Right atrium auricular region (tissue), 2 donors: ENCODE data around the gene SEMA4B. TPM values are rescaled to one million over a fixed set of nuclear protein-coding genes. Genes with fewer than 3 reads are reported as not detected.

Source experiments
- DNase-seq: peaks from one replicate; pipeline ENCODE4 v3.0.0-alpha.2; 2019; ENCODE audit warnings: low spot score
- H3K27ac ChIP-seq, 2 donors: fragments of 200-600 bp; sonication (generic); 1 replicate in 1 of 2; 2 replicates in 1 of 2; pipeline ENCODE4 v1.5.1; 2016 to 2019
- H3K27me3 ChIP-seq, 2 donors: fragments of 200-600 bp; sonication (generic); one replicate each; pipeline versions ENCODE4 v1.5.1 to v1.6.0; 2017 to 2019
- H3K36me3 ChIP-seq: fragments of 200-600 bp; sonication (generic); one replicate; pipeline ENCODE4 v1.5.1; 2016
- H3K4me1 ChIP-seq, 2 donors: fragments of 200-600 bp; sonication (generic); one replicate each; pipeline versions ENCODE4 v1.5.1 to v1.6.0; 2017 to 2019
- H3K4me3 ChIP-seq, 2 donors: fragments of 200-600 bp; sonication (generic); 1 replicate in 1 of 2; 2 replicates in 1 of 2; pipeline ENCODE4 v1.5.1; 2017 to 2019; ENCODE audit warnings: mild to moderate bottlenecking in 1 of 2, moderate library complexity in 1 of 2
- H3K9me3 ChIP-seq, 2 donors: fragments of 200-600 bp; sonication (generic); one replicate each; pipeline ENCODE4 v1.5.1; 2019
- total RNA-seq, 2 donors: library from RNA; depleted of rRNA; stranded (reverse); fragments of >200 nt; gene quantifications; one replicate each; pipeline ENCODE4 v1.1.0, GENCODE V29; 2016
- TF ChIP-seq, protein P1 (sequence below), 2 donors: fragments of 200-600 bp; sonication (generic); IDR thresholded peaks; one replicate each; pipeline ENCODE4 v1.5.1; 2019; ENCODE audit warnings: antibody characterized with exemption in 2 of 2

SEMA4B gene, protein sequence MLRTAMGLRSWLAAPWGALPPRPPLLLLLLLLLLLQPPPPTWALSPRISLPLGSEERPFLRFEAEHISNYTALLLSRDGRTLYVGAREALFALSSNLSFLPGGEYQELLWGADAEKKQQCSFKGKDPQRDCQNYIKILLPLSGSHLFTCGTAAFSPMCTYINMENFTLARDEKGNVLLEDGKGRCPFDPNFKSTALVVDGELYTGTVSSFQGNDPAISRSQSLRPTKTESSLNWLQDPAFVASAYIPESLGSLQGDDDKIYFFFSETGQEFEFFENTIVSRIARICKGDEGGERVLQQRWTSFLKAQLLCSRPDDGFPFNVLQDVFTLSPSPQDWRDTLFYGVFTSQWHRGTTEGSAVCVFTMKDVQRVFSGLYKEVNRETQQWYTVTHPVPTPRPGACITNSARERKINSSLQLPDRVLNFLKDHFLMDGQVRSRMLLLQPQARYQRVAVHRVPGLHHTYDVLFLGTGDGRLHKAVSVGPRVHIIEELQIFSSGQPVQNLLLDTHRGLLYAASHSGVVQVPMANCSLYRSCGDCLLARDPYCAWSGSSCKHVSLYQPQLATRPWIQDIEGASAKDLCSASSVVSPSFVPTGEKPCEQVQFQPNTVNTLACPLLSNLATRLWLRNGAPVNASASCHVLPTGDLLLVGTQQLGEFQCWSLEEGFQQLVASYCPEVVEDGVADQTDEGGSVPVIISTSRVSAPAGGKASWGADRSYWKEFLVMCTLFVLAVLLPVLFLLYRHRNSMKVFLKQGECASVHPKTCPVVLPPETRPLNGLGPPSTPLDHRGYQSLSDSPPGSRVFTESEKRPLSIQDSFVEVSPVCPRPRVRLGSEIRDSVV
- 10 to 100 TPM; 22.1 to 31.6 TPM for total RNA-seq

DNA sequence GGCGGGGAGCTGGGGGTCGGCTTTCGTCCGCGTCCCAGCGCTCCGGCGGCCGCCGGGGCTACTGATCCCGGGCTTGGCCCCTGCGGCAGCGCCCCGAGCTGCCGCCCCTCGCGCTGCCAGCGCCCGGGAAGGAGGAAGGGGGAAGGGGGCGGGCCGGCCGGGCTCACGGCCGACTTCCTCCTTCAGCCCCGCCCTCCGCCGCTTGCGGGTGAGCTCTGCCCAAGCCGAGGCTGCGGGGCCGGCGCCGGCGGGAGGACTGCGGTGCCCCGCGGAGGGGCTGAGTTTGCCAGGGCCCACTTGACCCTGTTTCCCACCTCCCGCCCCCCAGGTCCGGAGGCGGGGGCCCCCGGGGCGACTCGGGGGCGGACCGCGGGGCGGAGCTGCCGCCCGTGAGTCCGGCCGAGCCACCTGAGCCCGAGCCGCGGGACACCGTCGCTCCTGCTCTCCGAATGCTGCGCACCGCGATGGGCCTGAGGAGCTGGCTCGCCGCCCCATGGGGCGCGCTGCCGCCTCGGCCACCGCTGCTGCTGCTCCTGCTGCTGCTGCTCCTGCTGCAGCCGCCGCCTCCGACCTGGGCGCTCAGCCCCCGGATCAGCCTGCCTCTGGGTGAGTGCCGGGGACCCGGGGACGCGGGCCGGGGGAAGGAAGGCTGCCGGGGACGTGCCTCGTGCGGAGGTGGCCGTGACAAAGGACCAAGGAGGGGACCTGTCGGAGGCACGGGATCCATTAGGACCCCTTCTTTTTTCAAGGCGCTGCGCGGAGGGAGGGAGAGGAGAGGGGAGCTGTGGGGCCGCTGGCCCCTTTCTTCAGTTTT, at the start of gene SEMA4B:
SEMA4B (plus strand) TSS at position 201 of the 814 bp plus-strand sequence; CDS start at position 450, 249 bp downstream.
- no peak for DNase-seq
- H3K4me1 ChIP-seq, result peaks cover 0 to 55% of the 10 kb centered on the region in 2 donors
- peak within 1 kb of the TSS; percentile 67 to 84 for H3K4me3 ChIP-seq
- H3K27ac ChIP-seq, result peak within 1 kb of the TSS; percentile 54 to 76
- TF ChIP-seq, protein P1, sequence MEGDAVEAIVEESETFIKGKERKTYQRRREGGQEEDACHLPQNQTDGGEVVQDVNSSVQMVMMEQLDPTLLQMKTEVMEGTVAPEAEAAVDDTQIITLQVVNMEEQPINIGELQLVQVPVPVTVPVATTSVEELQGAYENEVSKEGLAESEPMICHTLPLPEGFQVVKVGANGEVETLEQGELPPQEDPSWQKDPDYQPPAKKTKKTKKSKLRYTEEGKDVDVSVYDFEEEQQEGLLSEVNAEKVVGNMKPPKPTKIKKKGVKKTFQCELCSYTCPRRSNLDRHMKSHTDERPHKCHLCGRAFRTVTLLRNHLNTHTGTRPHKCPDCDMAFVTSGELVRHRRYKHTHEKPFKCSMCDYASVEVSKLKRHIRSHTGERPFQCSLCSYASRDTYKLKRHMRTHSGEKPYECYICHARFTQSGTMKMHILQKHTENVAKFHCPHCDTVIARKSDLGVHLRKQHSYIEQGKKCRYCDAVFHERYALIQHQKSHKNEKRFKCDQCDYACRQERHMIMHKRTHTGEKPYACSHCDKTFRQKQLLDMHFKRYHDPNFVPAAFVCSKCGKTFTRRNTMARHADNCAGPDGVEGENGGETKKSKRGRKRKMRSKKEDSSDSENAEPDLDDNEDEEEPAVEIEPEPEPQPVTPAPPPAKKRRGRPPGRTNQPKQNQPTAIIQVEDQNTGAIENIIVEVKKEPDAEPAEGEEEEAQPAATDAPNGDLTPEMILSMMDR (IDR thresholded peaks at IDR 0.05), result peak in 1 of 2 donors; percentile 33
- H3K27me3 ChIP-seq, result no peaks in the 10 kb centered on the region
- H3K9me3 ChIP-seq, result no peaks in the 10 kb centered on the region
- no peaks in the 10 kb centered on the region for H3K36me3 ChIP-seq

DNA sequence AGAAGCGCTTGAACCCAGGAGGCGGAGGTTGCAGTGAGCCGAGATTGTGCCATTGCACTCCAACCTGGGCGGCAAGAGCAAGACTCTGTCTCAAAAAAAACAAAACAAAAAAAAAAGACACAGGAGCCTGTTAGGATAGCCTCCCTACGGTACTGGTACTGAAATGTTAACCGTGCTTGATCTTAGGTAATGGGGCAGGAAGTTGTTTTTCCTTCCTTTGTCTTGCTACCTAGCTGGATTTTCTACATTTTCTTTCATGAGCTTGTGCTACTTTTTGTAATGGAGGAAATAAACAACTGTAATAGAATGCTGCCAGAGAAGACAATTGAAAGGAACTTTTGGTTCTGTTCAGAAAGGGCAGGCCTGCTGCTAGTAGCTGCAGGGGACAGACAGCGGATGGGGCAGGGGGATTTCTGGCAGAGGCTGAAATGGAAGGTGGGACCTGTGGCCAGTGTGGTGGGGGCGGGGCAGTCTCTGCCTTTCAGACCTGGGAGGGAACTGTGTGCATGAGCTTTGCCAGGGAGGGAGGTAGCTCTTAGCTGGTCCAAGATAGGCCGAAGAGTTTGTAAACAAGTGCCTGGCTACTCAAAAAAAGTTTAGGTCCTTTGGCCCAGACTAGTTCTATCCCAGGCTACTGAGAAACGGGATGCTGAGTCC, 49.0 kb upstream of the SEMA4B start:
- Histone ChIP-seq H3K4me3 (no peak overlapping the region), H3K36me3 (no peaks in the 10 kb centered on the region), H3K9me3 (no peaks in the 10 kb centered on the region), H3K27ac (no peak overlapping the region), H3K4me1 (no peaks in the 10 kb centered on the region), H3K27me3 (no peaks in the 10 kb centered on the region)
- no peak for DNase-seq
- TF ChIP-seq, protein P1 (IDR thresholded peaks at IDR 0.05), result no peak

DNA sequence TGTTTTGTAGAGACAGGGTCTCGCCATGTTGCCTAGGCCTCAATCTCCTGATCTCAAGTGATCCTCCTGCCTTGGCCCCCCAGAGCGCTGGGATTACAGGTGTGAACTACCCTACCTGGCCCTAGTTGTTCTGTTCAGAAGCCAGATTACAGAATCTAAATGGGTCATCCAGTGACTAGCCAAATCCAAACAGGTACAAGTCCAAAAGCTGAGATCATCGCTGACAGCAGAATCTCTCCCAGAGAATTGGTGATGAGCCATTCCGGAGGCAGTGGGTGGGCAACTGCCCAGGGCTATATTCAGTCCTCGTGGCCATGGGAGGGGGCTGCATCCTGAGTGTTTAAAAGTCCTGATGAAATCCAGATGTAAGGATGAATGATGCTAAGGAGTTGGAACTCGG, 47.5 kb upstream of the SEMA4B start:
- peaks cover 0 to 8% of the 10 kb centered on the region in 2 donors for H3K4me1 ChIP-seq
- TF ChIP-seq, protein P1 (IDR thresholded peaks at IDR 0.05), result no peak
- H3K27me3 ChIP-seq, result no peaks in the 10 kb centered on the region
- H3K36me3 ChIP-seq, result no peaks in the 10 kb centered on the region
- no peaks in the 10 kb centered on the region for H3K9me3 ChIP-seq
- no peak overlapping the region for H3K27ac ChIP-seq
- DNase-seq, result no peak
- no peak overlapping the region for H3K4me3 ChIP-seq

DNA sequence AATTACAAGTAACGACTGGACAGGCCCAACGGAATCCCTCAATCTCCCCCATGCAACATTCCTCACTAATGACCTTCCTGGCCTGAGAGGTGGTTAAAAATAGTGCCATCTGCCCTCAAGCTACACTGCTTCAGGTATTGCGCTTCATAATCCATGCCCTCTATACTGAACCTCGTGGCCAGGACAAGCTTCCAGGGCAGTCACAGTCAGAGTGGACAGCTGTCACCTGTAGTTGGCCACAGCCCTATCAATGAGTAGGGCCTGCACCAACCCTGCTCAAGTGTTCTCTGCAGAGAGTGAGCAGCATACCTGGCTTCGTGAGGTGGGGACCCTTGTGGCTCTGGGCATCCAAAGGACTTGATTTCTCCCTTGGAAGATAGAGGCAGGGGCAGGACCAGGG, 46.9 kb upstream of the SEMA4B start:
- no peaks in the 10 kb centered on the region for H3K9me3 ChIP-seq
- no peaks in the 10 kb centered on the region for H3K27me3 ChIP-seq
- DNase-seq, result no peak
- no peak overlapping the region for H3K4me3 ChIP-seq
- TF ChIP-seq, protein P1 (IDR thresholded peaks at IDR 0.05), result no peak
- H3K36me3 ChIP-seq, result no peaks in the 10 kb centered on the region
- H3K27ac ChIP-seq, result no peak overlapping the region
- H3K4me1 ChIP-seq, result peaks cover 0 to 9% of the 10 kb centered on the region in 2 donors
